GM12878 (cell line): ENCODE measurements around the gene RTP3. TPM values are rescaled to one million over a fixed set of nuclear protein-coding genes. Genes with fewer than 3 reads are reported as not detected.

Source experiments
- ATAC-seq: fragments of 200-7000 bp; cut with Tn5 transposase; 3 replicates; pipeline ENCODE4 v1.9.1; 2020; ENCODE audit warnings: mild to moderate bottlenecking, moderate library complexity
- BruUV-seq: library from RNA; stranded (reverse); fragments of 400-500 nt; replicated peaks from 2 replicates; lab custom pipeline; 2021; lab: Mats Ljungman, UMichigan
- CTCF ChIA-PET: fragments of 300-600 bp; sonication (Branson Sonifier 250); formaldehyde crosslinking; extraction: SDS; loops from one replicate; lab custom pipeline; 2021; ENCODE audit warnings: inconsistent platforms; lab: Yijun Ruan, JAX
- POLR2A ChIA-PET: fragments of 350-600 bp; formaldehyde crosslinking; extraction: SDS; loops from one replicate; lab custom pipeline; 2021; ENCODE audit warnings: inconsistent platforms; lab: Charles Lee
- RAD21 ChIA-PET: fragments of 300-600 bp; sonication (Branson Sonifier 250); formaldehyde crosslinking; loops from one replicate; lab custom pipeline; 2023; ENCODE audit warnings: antibody characterized with exemption; ENCODE audit not compliant: unreplicated experiment; lab: Charles Lee
- SMC1A ChIA-PET: fragments of 300-600 bp; sonication (Branson Sonifier 250); formaldehyde crosslinking; loops from one replicate; lab custom pipeline; 2023; ENCODE audit not compliant: unreplicated experiment, uncharacterized antibody; lab: Charles Lee
- DNase-seq: peaks from one replicate; pipeline ENCODE4 v3.0.0-alpha.2; 2011; ENCODE audit warnings: low read depth, low spot score
- FAIRE-seq: peaks from 3 replicates; lab custom pipeline; 2011; peaks lifted over from hg19 to GRCh38; lab: Jason Lieb, UNC
- H2AFZ ChIP-seq: 2 replicates; pipeline ENCODE4 v1.6.0; 2011; ENCODE audit warnings: low read depth, low read length, control low read depth; ENCODE audit not compliant: control insufficient read depth
- H3K27ac ChIP-seq: 2 replicates; pipeline ENCODE4 v1.5.1; 2011; ENCODE audit warnings: control low read depth; ENCODE audit not compliant: control insufficient read depth, insufficient read depth
- H3K27me3 ChIP-seq, 2 experiments: replicated peaks in 1 of 2; 2 replicates each; pipeline versions ENCODE4 v1.6.0 to v1.6.1; 2011; ENCODE audit warnings: low read length in 1 of 2; ENCODE audit not compliant: control insufficient read depth in 2 of 2, insufficient read depth in 2 of 2
- H3K36me3 ChIP-seq, 2 experiments: 2 replicates each; pipeline ENCODE4 v1.5.1; 2011; ENCODE audit warnings: low read length in 1 of 2; ENCODE audit not compliant: control insufficient read depth in 2 of 2, insufficient read depth in 2 of 2
- H3K4me1 ChIP-seq: 2 replicates; pipeline ENCODE4 v1.6.1; 2011; ENCODE audit warnings: mild to moderate bottlenecking, low read length, moderate library complexity, mixed read lengths; ENCODE audit not compliant: control insufficient read depth, insufficient read depth
- H3K4me2 ChIP-seq: 2 replicates; pipeline ENCODE4 v1.6.0; 2011; ENCODE audit warnings: control low read depth; ENCODE audit not compliant: control insufficient read depth, insufficient read depth
- H3K4me3 ChIP-seq: fragments of 200-600 bp; sonication (generic); 2 replicates; pipeline ENCODE4 v1.5.1; 2016
- H3K79me2 ChIP-seq: 2 replicates; pipeline ENCODE4 v1.6.0; 2011; ENCODE audit warnings: low read length; ENCODE audit not compliant: control insufficient read depth, insufficient read depth
- H3K9ac ChIP-seq: 2 replicates; pipeline ENCODE4 v1.8.0; 2011; ENCODE audit warnings: low read length, control low read depth, mixed read lengths; ENCODE audit not compliant: control insufficient read depth, insufficient read depth
- H3K9me3 ChIP-seq: replicated peaks from 3 replicates; pipeline ENCODE4 v1.5.1; 2011; ENCODE audit warnings: mild to moderate bottlenecking, low read length; ENCODE audit not compliant: control insufficient read depth, insufficient read depth
- H4K20me1 ChIP-seq: 2 replicates; pipeline ENCODE4 v1.6.0; 2011; ENCODE audit not compliant: control insufficient read depth, insufficient read depth
- ASH2L ChIP-seq: fragments of 300-600, 200-600 bp; sonication (generic); IDR thresholded peaks from 2 replicates; pipeline ENCODE4 v1.6.1; 2017; ENCODE audit warnings: low read depth, mild to moderate bottlenecking, borderline replicate concordance
- ETV6 ChIP-seq, 2 experiments: fragments of 450-650 bp in 1 of 2; IDR thresholded peaks in 1 of 2; conservative IDR thresholded peaks in 1 of 2; 2 replicates each; pipeline ENCODE4 v1.6.1; 2014; ENCODE audit warnings: antibody characterized with exemption in 1 of 2, borderline replicate concordance in 1 of 2, low read depth in 1 of 2, mild to moderate bottlenecking in 1 of 2, moderate library complexity in 1 of 2
- FOS ChIP-seq: IDR thresholded peaks from 3 replicates; pipeline ENCODE4 v1.6.1; 2011; ENCODE audit warnings: borderline replicate concordance; ENCODE audit not compliant: insufficient read length; ENCODE audit errors: extremely low read depth
- GABPA ChIP-seq: IDR thresholded peaks from 2 replicates; pipeline ENCODE4 v1.6.1; 2014; ENCODE audit warnings: antibody characterized with exemption, low read depth, mild to moderate bottlenecking, inconsistent platforms
- IRF4 ChIP-seq: IDR thresholded peaks from 2 replicates; pipeline ENCODE4 v1.6.1; 2011; ENCODE audit warnings: low read depth, low read length
- KLF5 ChIP-seq: fragments of 450-650 bp; IDR thresholded peaks from 2 replicates; pipeline ENCODE4 v1.6.1; 2014; ENCODE audit warnings: mild to moderate bottlenecking; ENCODE audit not compliant: partially characterized antibody
- POU2F2 ChIP-seq: IDR thresholded peaks from 3 replicates; pipeline ENCODE4 v1.6.1; 2011; ENCODE audit warnings: low read depth, mild to moderate bottlenecking, low read length, borderline replicate concordance
- SMAD5 ChIP-seq: IDR thresholded peaks from 2 replicates; pipeline ENCODE4 v1.6.1; 2016; ENCODE audit warnings: antibody characterized with exemption, low read depth
- SP1 ChIP-seq: IDR thresholded peaks from one replicate; pipeline ENCODE4 v1.6.1; 2011; ENCODE audit warnings: low read depth, low read length
- WGBS: methylation state at CpG from one replicate; pipeline ENCODE4 v1.1.6; 2016; ENCODE audit warnings: low lambda C conversion rate; ENCODE audit not compliant: insufficient replicate concordance, insufficient coverage; ENCODE audit errors: missing lambda C conversion rate; 5-methylcytosine and 5-hydroxymethylcytosine counted together
- in situ Hi-C: fragments of 300-500 bp; cut with MboI; formaldehyde crosslinking; loops from 9 replicates; pipeline ENCODE4 v1.14.3; 2018; ENCODE audit warnings: mixed read lengths
- intact Hi-C: fragments of 100-400 bp; cut with micrococcal nuclease; formaldehyde crosslinking; loops from one replicate; pipeline ENCODE4 v1.14.2; 2022; ENCODE audit not compliant: unreplicated experiment
- polyA plus RNA-seq, 11 experiments: library from polyadenylated mRNA; depleted of rRNA in 4 of 11; unstranded in 6 of 11; stranded (reverse) in 5 of 11; fragments of >200 nt; fragmentation: Nextera tagmentation in 4 of 11; fragmentation: Illumina TruSeq in 1 of 11; extraction: Ambion mirVana in 4 of 11; extraction: Trizol in 1 of 11; gene quantifications; 1 replicate in 1 of 11; 2 replicates in 10 of 11; pipeline versions ENCODE4 v1.2.1 to v1.2.3, GENCODE V29; 2011 to 2016; ENCODE audit warnings: inconsistent platforms in 2 of 11, missing spikeins in 2 of 11, low read depth in 1 of 11
- total RNA-seq, 4 experiments: library from RNA; depleted of rRNA in 3 of 4; stranded (reverse); fragments of >200 nt in 3 of 4; fragmentation: Illumina TruSeq in 1 of 4; extraction: Trizol in 1 of 4; gene quantifications; 2 replicates each; pipeline versions ENCODE4 v1.2.1 to v1.2.3, GENCODE V29; 2013 to 2021
- TF ChIP-seq, protein P1 (sequence below): IDR thresholded peaks from 2 replicates; pipeline ENCODE4 v1.6.1; 2011; ENCODE audit warnings: low read depth, mild to moderate bottlenecking, low read length, moderate library complexity, borderline replicate concordance; ENCODE audit errors: extremely low read depth
- TF ChIP-seq, protein P2 (sequence below): fragments of 450-650 bp; IDR thresholded peaks from 2 replicates; pipeline ENCODE4 v1.6.1; 2016; ENCODE audit warnings: mild to moderate bottlenecking
- TF ChIP-seq, protein P3 (sequence below): IDR thresholded peaks from 2 replicates; pipeline ENCODE4 v1.6.1; 2011; ENCODE audit warnings: mild to moderate bottlenecking, low read depth, low read length, moderate library complexity; ENCODE audit not compliant: insufficient replicate concordance

RTP3 gene
- total and polyA plus RNA-seq, 10 of the 15 experiments (the other 5 are each of a cell fraction or from before 2014, with no cell fraction given), result 0.06 TPM; not detected in 9

DNA sequence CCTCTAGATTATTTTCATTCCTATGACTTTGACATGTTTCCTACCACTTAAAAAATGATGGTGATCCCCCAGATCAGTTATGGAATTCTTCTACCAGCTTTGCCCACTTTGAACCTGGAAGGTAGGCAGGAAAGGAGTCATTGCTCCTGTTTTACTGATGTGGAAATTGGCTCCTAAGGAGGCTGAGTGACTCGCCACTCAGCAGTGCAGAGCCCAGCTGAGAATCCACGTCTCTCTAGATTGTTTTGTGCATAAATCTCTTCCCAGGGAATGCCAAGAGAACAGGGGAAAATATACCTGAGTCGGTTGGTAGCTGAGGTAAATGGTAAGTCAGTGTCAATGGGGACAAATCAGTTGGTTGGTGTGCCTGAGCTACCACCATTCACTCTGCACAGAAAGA lies 37.7 kb upstream of the RTP3 start:
- H3K9me3 ChIP-seq, result no peaks in the 10 kb centered on the region; the same call in 2 of the 3 replicates
- H3K4me2 ChIP-seq, result no peak overlapping the region
- no peak for FAIRE-seq
- peaks cover 8 to 17% of the 10 kb centered on the region in 2 experiments for H3K27me3 ChIP-seq
- no peak for ATAC-seq
- H3K4me1 ChIP-seq, result no peaks in the 10 kb centered on the region
- BruUV-seq, result no TSS peak
- no peaks in the 10 kb centered on the region for H3K79me2 ChIP-seq
- TF ChIP-seq SP1 (no peak), KLF5 (no peak), ASH2L (no peak), SMAD5 (no peak), ETV6 (conservative IDR thresholded peaks at IDR 0.05 in 1 of 2, IDR thresholded peaks at IDR 0.05 in 1 of 2; ENCODE audit: borderline replicate concordance in 1 of 2, low read depth in 1 of 2) (no peak), IRF4 (no peak), GABPA (no peak), FOS (no peak), POU2F2 (no peak)
- TF ChIP-seq, protein P1, sequence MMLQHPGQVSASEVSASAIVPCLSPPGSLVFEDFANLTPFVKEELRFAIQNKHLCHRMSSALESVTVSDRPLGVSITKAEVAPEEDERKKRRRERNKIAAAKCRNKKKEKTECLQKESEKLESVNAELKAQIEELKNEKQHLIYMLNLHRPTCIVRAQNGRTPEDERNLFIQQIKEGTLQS, result no peak
- TF ChIP-seq, protein P2, sequence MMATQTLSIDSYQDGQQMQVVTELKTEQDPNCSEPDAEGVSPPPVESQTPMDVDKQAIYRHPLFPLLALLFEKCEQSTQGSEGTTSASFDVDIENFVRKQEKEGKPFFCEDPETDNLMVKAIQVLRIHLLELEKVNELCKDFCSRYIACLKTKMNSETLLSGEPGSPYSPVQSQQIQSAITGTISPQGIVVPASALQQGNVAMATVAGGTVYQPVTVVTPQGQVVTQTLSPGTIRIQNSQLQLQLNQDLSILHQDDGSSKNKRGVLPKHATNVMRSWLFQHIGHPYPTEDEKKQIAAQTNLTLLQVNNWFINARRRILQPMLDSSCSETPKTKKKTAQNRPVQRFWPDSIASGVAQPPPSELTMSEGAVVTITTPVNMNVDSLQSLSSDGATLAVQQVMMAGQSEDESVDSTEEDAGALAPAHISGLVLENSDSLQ, result no peak
- TF ChIP-seq, protein P3, sequence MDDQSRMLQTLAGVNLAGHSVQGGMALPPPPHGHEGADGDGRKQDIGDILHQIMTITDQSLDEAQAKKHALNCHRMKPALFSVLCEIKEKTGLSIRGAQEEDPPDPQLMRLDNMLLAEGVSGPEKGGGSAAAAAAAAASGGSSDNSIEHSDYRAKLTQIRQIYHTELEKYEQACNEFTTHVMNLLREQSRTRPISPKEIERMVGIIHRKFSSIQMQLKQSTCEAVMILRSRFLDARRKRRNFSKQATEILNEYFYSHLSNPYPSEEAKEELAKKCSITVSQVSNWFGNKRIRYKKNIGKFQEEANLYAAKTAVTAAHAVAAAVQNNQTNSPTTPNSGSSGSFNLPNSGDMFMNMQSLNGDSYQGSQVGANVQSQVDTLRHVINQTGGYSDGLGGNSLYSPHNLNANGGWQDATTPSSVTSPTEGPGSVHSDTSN, result no peak
- H2AFZ ChIP-seq, result no peak overlapping the region
- WGBS, result 17% methylated on average over 3 of the region's 3 CpGs
- ChIA-PET RAD21 (no interaction called here), SMC1A (no interaction called here), CTCF (interaction anchor here (1.0 to 3.2 kb wide), 2 partner anchors 11 to 98 kb away, joined by 3 to 8 read pairs; no protein-coding TSS in a partner anchor), POLR2A (no interaction called here)
- no peak overlapping the region for H3K27ac ChIP-seq
- no peaks in the 10 kb centered on the region for H3K36me3 ChIP-seq
- H3K4me3 ChIP-seq, result no peak overlapping the region
- DNase-seq, result no peak
- in situ Hi-C loops, result no loop called here
- H3K9ac ChIP-seq, result no peak overlapping the region
- intact Hi-C loops, result no loop called here
- H4K20me1 ChIP-seq, result no peaks in the 10 kb centered on the region
